NCI-H748 treated with DMSO at 0.1 percent for 48 hours (cell line): ENCODE results near the gene MATN1.
A peak's percentile ranks its signal among the peaks of the same experiment; 100 is the strongest.
"Not testable (repeated sequence)": the region's sequence is repeated elsewhere in the genome, so short reads cannot be mapped to it uniquely, and the experiment has no call there.

Experiments
- DNase-seq: peaks from one replicate; lab custom pipeline; 2025; lab: John Stamatoyannopoulos, UW

MATN1 gene

DNA sequence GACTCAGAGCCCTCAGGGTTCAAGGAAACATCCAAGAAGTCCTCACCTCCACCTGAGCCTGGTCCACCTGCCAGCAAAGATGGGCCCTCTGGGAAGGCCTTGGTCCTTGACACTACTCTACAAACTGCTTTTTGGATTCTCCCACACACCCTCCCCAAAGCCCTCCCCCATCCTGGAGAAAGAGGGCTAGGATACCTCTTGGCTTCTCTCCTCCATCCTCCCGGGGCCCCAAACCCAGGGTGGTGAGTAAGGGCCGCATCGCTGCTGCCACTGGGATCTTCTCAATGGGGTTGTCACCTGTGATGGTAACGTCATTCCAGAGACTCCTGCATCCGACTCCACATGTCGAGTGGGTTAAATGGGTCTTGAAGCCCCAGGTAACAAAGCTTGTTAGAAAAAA is 26.6 kb downstream of the MATN1 start:
- DNase-seq: no peak

DNA sequence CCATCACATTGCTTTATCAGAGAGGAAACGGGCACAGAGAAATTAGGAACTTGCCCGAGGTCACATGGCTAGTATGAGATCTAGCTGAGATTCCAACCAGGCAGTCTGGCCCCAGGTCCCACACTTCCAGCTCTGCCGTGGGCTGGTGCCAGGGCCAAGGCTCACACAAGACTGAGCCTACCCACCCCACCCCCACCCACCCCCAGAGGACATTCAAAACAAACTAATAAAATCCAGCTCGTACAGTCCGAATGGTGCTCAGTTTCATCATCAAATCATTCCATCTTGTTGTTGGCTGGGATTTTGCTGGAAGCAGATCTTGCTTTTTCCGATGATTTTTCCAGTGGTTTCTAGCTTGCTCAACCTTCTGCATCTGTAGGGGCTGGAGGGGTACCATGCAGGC is 27.9 kb downstream of the MATN1 start:
- no peak for DNase-seq

DNA sequence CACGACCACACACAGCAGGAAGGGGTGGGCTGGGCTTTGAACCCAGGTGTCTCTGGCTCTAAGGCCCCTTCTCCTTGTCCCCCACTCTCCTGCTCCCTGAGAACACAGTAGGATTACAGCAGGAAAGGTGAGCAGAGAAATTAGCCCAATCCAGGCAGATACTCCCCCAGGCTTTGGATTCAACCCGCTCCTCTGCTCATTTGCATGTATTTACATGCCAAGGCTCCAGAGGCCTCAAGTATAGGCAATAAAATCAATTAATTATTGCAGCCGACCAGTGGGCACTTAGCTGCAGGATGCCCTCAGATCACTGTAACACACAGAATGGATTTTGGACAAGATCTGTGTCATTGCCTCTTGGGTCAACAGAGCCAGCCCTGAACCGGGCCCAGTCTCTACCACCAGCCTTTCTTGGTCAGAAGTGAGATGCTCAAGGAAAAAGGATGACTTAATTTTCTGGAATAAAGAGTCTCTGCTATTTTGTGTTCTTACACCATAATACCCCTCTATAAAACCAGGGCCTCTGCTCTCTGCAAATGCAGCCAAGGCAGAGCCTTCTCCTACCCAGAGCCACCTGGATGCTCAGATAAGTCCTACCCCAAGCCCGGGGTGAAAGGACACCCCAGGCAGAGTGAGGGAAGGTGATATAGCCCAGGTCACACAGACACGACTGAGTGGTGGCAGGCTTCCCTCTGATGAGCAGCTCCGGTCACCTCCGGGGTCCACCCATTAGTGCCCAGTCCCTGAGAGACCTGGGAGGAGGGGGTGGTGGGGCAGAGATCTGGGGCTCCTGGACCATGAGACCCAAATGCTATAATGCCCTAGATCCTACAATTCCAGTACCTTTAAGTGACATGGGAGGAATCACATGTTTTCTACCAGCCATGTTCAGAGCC is 28.9 kb downstream of the MATN1 start:
- DNase-seq: no peak

DNA sequence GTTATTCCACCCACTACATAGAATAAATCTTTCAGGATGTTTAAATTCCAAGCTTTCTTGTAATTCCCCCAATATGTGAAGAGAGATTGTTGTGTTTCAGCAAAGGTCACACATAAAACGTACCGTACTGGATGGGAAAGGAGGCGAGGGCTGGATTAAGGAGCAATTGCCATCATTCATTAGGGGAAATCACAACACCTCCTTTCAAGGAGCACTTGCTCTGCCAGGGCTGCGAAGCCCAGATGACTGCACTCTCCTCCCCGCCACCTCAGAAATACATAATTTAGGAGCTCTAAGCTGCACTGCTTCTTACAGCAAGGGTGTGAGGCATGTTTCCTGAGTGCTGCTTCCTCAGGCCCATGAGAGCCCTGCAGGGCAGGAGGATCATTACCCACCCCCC is 29.6 kb downstream of the MATN1 start:
- no peak for DNase-seq

DNA sequence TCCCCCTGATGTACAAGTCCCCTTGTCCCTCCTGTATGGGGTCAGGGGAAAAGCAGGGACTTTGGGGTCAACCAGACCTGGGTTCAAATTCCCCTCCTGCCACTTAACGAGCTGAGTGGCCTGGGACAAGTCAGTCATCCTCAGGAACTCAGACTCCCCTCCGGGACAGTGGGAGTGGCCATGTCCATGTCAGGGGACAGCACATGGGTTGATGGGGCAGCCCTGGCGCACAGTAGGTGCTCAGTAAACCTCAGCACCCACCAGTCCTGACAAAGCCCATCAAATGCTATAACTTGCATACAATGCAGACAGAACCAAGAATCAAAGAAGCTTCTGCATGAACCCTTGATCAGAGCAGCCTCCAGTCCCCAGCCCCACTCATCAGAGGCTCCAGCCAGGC is 30.0 kb downstream of the MATN1 start:
- no peak for DNase-seq

DNA sequence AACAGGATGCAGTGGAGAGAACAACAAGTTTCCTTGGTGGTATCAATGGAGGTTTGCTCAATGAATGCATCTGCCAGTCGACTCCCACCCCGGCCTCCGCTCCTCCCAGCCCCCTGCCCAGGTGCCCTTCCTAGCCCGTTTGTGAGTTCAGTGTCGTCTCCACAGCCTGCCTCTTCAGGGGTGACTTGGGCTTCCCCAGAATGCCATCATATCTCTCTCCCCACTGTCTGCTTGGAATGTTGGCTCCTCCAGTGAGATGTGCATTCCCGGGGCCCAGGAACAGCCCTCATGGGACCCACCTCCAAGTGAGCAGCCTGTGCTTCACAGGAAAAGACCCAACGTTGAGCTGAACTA is 30.5 kb downstream of the MATN1 start:
- DNase-seq: no peak

DNA sequence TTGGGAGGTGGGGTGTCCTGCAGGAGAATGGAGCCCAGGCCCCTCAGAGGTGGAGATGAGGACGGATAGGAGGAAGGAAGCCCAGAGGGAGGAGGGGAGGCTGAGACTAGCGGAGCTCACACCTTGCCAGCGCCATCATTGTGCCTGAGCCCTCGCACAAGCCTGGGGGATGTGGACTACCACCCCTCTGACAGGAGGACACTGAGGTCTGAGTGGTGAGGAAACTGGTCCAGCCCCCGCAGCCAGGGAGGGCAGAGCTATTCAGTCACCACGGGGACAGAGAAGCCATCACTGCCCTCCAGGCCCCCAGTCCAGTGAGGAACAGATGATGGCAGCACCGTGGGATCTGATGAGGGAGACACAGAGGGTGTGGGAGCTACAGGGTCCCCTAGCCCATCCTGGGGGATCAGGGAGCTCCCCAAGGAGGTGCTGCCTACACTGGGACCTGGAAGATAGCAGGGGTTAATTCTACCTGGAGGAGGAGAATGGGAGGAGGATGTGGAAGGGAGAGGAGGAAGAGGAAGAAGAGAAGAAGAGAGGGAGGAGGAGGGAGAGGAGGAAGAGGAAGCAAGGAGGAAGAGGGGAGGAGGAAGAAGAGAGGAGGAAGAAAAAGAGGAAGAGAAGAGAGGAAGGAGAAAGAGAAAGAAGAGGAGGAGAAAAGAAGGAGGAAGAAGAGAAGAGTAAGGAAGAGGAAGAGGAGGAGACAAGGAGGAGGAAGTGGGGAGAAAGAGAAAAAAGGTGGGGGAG is 31.0 kb downstream of the MATN1 start:
- DNase-seq: no peak

DNA sequence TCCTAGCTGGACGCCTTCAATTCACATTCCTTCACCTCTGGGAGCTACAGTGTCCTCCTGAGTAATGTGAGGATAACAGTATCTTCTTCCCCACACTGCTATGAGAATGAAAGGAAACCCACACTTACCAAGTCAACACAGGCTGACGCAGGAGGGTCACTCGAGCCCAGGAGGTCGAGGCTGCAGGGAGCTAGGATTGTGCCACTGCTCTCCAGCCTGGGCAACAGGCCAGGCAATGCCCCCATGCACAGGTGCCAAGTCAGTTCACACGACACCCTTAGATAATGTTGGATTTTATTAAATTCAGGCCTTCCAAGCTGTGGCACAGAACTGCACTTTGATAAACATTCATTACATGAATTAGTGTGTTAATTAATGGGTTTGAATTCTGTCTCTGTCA is 31.9 kb downstream of the MATN1 start:
- DNase-seq: no peak

DNA sequence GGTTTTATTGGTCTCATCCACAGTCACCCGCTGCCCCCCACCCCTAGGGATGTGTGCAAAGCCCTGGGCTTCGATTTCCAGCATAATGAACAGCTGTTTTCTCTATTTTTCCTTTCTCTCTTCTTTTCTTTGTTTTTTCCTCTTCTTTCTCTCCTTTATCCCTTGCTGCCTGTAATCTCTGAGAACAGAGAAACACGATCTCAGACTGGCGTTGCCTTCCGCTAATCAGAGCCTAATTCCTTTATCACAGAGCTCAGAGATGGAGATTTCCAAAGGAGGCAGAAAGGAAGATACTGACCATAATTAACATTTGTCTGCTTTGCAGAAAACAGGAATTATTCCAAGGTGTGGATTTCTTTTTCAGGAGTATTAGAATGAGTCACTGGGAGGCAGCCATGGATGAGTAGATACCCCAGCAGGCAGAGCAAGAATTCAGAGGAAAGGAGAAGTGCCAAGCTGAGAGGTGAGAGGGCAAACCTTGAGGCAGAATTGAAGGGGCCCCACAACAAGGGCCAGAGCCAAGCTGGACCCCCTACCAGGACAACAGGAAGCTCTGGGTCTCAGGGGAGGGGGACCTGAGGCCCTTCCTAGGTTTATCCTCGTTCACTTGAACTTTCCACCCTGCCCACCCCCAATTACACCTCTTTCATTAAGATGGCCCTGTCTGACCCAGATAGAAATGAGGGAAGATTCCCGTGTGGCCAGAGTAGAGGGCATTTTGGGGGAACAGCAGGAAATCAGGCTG is 33.3 kb downstream of the MATN1 start:
- DNase-seq: no peak

DNA sequence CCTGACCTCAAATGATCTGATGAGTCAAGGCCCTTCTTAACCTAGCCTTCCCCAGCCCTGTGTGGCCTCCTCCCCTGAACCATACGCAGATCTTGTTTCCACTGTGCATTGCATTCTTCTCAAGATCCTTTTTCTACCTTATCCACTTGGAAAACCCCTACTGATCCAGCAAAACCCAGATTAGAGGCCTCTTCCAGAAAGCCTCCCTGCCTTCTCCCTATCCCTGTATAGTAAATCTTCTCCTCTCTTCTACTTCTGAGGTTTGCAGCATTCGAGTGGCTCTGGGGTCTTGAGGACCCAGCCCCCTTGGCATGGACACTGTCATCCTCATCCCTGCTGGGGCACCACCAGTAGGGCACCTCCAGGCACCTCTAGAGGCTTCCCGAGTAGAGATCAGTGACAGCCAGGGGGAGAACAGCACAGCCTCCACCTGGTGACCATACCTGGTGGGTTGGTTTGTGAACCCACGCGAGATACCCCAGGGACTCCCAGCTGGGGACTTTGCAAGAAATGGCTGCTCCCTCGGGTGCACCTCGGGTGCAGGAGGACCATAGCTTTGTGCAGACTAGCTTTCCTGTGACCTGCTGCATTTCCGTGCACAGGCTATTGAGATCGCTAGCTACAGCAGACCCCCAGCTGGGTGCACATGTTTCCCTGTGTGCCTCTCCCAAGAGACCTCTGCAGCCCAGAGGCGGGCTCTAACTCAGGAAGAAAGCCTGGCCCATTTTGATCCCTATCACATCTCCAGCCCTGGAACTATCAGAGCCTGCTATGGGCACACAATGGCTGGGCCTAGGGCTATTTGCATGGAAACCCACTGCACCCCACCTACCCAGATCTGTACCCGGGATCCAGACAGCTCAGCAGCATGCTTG is 34.2 kb downstream of the MATN1 start:
- DNase-seq: no peak

DNA sequence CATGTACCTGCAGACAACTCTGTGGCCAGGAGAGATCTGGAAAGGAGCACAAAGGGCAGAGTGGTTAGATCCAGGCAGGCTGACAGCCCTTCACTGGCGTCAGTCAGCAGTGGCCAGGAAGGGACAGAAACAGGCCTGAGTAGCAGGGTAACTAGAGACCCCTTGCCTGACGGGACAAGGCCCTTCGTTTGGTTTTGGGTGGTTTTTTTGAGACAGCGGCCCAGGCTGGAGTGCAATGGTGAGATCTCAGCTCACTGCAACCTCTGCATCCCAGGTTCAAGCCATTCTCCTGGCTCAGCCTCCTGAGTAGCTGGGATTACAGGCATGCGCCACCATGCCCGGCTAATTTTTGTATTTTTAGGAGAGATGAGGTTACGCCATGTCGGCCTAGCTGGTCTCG is 34.9 kb downstream of the MATN1 start:
- not testable (repeated sequence) for DNase-seq

DNA sequence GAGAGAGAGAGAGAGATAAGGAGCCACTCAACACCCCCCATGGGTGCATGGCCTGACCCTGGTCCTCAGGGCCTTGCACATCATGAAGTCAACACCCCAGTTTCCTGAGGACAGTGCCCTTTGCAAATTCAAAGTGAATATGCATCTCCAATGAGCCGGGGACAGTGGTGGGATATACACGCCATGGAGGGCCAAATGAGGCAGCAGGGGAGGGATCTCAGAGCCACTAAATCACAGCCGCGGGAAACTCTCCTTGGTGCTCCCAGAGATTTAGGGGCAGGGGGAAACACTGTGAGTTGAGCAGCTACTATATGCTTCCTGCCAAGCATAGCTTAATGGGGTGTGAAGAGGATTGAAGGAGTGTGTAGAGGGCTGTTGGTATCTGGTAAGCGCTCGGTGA is 35.5 kb downstream of the MATN1 start:
- DNase-seq: no peak

DNA sequence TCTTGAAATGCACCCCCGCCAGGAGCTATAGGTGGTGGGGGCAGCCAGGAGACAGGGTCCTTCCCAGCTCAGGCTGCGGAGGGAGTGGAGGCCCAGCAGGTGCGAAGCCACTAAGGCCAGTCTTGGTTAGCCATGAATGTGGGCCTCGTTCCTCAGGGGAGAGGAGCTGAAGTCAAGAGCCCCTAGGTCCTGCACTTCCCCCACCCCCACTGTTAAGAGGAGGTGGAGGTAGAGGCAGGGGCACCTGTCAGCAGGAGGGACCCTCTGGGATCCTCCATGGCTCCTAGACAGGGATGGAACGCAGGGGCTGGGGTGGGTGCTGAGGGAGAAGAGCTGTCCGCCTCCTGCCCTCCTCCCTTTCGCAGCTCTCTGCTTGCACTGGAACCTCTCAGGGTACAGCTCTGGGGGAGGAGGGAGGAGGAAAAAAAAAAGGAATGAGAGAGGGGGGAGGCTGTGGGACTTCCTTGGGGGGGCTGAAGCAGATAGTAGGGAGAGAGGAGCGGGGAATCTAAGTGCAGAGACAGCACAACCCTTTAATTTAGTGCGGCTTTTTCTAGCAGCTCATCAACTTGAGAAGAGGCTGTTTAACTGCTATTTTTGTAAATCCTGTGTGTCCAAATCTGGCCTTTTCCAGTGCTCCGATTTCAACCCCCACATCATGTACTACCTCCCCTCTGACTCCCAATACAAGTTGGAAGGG is 37.0 kb downstream of the MATN1 start:
- DNase-seq: no peak

DNA sequence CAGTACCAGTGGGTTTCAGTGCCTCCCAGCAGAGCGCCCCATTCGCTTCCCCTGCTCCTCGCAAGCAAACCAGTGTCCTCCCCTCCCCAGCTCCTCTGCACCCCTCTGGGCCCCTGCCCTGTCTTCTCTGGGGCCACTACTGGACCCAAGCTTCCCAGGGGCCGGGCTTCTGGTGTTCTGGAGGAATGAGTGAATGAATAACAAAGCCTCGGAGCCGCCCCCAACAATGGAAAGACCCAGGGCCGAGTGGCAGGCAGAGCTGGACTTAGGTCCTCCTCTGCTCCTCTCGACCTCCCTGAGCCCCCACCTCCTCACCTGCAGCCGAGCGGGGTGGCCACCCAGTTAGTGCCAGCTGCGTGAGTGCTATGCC is 37.6 kb downstream of the MATN1 start:
- no peak for DNase-seq

DNA sequence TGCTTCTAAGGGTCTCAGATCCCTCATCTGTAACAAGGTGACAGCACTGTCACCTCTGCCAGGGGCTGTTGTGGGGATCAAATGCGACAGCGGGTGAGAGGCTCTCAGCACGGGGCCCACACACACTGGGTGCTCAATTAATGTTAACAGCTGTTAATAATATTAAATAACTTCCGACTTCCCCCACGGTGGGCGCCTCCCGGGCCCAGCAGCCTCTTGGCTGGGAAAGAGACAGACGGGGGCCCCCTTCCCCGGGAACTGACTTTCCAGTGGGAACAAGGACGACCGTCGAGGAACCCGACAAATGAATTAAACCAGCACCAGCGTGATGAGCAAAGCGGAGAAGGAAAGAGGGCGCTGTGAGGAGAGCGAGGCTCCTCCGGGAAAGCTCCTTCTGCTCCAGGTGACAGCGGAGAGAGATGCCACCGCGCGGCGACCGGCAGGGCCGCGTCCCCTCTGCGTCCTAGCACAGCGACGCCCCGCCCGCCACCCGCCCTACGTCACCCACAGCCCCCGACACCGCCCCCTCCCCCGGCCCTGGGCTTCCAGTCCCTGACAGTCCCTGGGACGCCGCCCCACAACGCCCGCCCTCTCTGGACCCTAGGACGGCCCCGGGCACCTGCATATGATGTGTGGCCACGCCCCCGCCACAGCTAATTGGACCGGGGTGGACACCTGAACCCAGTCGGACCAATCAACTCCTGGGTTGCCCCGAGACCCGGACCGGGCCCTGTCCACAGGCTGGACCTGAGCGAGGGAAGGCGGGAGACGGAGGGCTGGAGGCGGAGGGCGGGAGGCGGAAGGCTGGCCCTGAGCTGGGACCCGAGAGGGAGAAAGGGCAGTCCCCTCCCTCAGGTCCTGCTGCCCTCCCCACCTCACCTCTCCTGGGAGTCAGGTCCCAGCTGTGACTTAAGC is 38.2 kb downstream of the MATN1 start:
- DNase-seq: peak; percentile 69

DNA sequence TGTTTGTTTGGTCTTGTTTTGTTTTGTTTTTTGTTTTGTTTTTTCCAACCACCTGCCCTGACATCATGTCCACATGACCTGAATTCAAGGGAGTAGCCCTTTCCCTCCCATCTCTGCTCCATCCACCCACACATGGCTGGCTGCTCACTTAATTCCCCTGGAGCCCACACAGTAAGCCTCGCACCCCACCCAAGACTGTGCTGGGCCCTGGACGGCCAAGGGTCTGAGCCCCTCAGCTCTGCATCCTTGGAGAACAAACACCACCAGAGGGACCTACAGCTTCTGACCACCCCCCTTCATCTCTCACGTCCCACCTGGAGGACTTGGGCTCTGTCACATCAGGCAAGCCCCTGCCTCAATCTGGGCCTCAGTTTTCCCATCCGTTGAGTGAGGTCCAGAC is 39.1 kb downstream of the MATN1 start:
- no peak for DNase-seq

DNA sequence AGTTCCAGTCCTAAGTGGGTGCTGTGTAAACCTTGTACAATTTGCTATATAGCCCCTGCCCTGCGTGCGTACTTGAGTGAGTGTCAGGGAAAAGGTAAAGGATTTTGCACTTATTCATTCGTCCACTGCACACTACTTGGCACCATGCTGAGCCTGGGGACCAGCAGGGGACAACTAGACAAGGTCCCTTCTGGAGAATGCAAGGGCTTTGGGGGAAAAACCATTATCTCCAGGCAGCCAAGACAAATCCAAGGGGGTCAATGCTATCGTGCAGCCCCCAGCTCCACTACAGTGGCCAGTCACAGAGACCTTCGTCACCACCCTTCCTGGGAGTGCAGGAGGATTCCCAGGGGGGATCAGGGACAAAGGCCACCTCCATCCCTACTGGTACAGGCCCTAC is 39.7 kb downstream of the MATN1 start:
- no peak for DNase-seq

DNA sequence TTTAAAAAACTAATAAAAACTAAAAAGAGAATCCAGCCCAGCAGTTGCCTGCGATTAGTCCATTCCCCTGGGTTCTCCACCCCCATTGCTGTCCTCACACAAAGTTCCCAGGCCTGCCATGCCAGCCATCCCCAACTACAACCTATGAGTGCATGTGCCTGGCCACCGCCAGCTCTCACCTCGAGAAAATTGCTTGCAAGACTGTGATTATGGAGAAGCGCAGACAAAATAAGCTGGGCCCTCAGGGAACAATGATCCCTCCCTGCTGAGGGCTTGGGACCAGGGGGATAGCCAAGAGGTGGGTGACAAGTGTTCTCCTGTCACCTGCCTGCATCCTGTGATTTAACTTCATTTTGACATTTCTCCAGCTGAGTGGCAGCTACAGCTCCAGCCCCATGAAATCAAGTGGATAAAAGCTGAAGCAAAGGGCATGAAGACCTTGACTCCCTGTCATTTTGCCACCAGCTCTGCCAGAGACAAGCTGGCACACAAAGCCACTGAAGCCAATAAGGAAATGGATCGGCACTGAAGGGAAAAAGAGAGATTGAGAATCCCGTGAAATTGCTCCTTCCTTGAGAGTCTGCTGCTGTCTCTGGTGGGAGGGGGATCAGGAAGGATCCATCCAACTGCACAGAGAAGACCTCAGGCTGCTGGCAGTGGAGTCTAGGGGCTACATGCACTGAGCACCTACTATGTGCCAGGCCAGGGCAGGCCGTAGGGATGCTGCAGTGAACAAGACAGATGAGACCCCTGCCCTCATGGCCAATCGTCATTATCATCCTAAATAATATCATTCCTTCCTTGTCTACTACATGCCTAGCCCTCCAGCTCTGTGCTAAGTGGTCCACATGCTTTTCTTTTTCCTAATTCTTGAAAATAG is 40.7 kb downstream of the MATN1 start:
- no peak for DNase-seq

DNA sequence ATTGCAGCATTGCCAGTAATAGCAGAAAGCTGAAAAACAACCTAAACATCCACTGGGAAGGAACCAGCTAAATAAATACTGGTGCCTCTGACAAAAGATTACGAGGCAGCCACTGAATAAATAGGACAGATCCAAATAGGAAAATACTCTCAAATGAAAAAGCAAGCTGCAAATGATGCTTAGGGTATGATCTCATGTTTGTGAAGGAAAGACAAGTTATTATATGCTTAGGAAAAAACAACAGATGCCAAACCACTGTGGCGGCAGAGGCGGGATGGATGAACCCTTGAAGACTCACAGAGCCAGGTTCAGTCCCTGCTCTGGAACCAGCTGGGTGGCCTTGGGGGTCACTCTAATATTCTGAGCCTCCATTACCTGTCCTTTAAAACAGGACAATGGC is 41.6 kb downstream of the MATN1 start:
- no peak for DNase-seq
